HG03060 (cell line): ENCODE data around the gene CCDC61.

ENCODE experiments used
- ATAC-seq: cut with Tn5 transposase; IDR thresholded peaks from one replicate; pipeline ENCODE4 v1.9.1; 2021; ENCODE audit warnings: low read depth, moderate number of reproducible peaks; ENCODE audit not compliant: unreplicated experiment

The CCDC61 gene

DNA sequence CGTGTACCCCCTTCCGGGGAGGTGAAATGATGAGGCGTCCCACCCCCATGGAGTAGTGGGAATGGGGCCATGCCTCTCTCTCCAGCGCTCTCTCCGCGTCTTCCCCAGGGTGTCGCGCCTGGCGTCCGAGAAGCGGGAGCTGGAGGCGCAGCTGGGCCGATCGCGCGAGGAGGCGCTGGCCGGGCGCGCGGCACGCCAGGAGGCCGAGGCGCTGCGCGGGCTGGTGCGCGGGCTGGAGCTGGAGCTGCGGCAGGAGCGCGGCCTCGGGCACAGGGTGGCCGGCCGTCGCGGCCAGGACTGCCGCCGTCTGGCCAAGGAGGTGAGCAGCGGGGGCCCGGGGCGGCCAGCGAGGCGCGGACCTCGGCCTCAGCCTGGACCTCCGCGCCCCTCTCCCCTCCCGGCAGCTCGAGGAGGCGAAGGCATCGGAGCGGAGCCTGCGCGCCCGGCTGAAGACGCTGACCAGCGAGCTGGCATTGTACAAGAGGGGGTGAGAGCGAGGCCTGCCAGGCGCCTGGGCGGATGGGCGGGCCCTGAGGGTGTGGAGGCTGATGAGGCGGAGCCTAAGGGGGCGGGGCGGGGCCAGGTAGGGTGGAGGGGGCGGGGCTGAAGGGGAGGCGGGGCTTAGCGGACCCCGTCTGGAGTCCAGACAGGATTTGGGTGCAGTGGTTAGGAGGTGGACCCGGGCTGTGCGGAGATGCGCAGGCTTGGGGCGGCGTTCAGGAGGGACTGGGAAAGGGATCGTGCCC is 19.8 kb downstream of the CCDC61 start:
- no peak for ATAC-seq

DNA sequence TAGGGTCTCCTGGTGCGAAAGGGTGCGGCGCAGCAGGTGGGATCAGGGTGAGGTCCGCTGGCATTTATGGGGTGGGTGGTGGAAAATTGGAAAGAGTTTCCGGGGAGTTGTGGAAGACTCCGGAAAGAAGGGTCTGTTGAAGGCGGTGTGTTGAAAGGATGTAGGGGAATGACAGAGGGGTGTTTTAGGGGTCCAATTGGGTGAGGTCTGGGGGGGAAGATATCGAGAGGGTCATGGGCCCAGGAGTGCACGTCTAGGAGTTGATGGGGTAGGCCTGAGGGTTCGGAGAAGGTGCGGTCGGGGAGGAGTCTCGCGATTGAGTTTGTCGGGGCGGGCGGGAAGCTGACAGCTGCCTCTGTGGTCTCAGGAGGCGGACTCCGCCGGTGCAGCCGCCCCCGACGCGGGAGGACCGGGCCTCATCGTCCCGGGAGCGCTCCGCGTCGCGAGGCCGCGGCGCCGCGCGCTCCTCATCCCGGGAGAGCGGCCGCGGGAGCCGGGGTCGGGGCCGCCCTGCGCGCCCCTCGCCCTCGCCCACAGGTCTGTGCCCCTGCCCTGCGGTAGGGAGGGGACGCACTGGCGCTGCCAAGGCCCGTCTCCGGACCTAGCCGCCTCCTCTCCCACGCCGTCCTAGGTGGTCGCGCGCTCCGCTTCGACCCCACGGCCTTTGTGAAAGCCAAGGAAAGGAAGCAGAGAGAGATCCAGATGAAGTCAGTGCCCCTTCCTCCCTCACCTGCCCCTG is 20.6 kb downstream of the CCDC61 start:
- no peak for ATAC-seq

DNA sequence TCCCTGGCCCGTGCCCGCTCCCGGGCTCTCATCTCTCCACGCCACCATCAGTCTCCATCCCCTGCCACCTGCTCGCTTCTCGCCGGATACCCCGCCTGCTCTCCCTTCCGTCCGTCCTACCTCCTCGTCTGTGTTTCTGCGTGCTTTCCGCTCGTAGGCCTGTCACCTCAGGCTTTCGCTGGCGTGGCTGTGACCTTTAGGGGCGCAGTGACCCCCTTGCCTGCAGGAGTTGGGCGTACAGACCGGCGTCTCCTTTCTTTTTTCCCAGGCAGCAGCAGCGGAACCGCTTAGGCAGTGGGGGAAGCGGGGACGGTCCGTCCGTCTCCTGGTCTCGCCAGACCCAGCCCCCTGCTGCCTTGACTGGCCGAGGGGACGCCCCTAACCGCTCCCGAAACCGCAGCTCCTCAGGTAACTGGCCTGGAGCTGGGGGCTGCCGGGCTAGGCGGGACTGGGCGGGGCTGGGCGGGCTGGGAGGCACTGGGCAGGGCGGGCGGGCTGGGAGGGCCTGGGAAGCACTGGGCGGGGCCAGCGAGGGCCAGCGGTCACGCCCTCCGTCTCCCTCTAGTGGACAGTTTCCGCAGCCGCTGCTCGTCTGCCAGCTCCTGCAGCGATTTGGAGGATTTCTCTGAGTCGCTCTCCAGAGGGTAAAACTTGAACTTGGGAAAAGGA is 21.3 kb downstream of the CCDC61 start:
- no peak for ATAC-seq

DNA sequence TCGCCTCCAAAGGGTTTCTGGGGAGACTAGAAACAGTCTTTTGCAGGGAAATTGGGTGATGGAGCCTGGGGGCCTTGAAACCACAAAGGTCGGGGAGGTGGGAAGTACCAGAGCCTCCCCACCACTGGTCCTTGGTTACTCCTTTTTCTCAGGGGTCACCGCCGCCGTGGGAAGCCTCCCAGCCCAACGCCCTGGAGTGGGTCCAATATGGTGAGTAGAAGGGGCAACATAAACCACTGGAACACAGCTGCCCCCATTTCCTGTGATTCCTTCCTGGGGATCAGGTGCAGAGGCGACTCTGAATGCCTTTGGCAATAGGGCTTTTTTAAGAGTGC is 21.8 kb downstream of the CCDC61 start:
- ATAC-seq: no peak

DNA sequence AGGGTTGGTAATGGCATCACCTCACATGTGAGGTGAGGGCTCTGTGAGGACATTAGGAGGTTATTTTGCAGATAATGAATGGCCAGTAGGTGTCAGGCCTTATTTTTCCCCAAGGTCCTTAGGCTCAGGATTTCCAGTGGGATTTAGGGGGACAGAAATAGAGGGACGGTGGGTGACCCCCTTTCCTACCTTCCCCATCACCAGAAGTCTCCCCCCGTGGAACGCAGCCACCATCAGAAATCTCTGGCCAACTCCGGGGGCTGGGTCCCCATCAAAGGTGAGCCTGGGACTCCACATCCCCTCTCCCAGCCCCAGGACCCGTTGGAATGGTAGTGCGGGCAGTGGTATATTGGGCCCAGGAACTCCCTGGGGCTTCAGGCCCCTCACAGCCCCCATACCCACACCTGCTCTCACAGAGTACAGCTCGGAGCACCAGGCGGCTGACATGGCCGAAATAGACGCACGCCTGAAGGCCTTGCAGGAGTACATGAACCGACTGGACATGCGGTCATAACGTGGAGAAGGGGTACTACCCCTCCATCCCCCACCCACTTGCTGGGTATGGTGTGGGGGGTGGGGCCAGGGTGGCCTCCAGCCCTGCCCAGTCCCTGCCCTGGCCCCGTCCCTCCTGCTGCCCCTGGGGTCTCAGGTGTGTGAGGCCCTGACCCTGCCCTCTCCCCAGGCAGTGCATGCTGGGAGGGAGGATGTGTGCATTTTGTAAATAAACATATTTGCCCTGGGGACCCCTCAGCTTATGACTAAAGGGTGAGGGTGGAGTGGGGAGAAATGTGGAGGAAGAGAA is 22.8 kb downstream of the CCDC61 start:
- ATAC-seq: no peak

DNA sequence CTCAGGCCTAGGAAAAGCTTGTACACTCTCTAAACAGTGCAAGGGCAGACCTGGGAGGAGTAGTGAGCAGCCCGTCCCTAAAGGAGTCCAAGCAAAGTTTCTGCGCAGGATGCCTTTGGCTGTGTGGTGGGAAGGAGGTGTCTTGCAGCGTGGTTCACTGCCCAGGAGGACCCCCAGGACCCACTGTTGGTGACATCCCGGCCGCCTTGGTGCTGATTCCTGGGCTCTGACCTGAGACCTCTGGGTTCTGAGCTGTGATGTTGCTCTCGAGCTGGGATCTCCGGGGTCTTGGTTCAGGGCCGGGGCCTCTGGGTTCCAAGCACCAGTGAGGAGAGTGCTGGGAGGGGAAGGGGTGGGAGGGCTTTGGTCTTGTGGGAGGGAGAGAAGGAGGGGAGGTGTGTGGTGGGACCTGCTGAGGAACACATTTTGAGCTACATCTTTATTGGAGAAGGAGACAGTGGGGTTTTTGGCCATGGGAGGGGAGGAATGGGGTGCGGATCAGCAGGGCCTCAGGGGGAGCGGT is 23.5 kb downstream of the CCDC61 start:
- ATAC-seq: no peak

DNA sequence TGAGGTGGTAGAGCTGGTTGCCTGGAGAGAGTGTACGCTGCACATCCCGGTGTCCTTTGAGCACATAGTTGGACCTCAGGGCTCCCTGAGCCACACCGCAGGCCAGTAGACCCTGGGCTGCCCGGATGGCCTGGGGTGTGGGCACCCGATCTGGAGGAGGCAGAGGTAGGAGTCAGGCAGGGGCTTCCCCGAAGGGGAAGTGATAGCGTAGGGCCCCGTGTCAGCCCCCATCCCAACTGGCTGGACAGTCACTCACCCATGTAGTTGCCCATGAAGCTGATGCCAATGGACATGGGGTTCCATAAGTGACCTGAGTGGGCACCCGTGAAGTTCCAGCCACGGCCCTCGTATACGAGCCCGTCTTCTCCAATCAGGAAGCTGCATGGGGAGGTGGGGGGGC is 24.0 kb downstream of the CCDC61 start:
- no peak for ATAC-seq

DNA sequence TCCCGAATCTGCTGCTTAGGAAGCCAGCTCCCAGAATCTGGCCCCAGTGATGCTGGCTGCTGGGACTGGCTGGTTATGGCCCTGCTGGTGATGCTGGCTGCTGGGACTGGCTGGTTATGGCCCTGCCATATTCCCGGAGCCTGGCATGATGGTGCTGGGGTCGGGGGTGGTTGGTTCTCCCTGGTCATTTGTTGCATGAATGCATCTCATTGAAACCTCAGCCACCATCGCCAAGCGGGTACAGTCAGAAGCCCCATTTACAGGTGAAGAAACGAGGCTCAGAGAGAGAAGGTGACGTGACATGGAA is 25.5 kb downstream of the CCDC61 start:
- no peak for ATAC-seq

DNA sequence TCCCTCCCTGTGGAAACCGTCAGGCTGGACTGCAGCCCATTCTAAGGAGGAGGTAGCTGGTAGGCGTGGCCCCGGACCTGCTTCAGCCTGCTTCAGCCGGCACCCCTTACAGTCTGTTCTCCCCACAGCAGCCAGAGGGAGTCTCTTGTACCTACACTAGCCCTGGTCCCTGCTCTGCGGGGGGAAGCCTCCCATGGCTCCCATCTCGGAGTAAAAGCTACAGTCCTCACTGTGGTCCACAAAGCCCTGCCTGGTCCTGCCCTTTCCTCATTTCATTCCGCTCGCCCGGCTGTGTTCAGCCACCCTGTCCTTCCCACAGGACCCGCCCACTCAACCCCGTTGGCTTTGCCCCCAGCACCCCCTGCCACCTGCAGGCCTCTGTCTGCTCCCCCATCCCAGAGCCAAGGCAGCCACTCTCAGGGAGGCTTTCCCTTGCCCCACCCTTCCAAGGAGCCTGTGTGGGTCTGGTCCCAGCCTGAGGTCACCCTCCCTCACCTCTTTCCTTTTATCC is 26.3 kb downstream of the CCDC61 start:
- ATAC-seq: no peak

DNA sequence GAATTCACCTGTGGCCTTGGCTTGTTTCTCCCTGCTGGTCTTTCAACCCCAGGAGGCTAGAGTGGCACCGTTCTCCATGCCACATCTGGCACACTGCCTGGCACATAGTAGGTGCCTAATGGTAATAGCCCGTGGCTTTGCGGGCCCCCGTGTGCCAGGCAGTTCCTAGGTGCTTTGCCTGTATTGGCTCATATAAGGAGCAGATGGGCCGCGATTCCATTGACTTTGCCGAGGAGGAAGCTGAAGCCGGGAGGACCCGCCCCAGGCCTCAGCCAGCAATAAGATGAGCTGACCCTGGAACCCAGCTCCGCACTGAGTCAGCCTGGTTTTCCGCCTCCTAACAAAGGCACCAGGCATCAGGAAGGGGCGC is 26.8 kb downstream of the CCDC61 start:
- no peak for ATAC-seq

DNA sequence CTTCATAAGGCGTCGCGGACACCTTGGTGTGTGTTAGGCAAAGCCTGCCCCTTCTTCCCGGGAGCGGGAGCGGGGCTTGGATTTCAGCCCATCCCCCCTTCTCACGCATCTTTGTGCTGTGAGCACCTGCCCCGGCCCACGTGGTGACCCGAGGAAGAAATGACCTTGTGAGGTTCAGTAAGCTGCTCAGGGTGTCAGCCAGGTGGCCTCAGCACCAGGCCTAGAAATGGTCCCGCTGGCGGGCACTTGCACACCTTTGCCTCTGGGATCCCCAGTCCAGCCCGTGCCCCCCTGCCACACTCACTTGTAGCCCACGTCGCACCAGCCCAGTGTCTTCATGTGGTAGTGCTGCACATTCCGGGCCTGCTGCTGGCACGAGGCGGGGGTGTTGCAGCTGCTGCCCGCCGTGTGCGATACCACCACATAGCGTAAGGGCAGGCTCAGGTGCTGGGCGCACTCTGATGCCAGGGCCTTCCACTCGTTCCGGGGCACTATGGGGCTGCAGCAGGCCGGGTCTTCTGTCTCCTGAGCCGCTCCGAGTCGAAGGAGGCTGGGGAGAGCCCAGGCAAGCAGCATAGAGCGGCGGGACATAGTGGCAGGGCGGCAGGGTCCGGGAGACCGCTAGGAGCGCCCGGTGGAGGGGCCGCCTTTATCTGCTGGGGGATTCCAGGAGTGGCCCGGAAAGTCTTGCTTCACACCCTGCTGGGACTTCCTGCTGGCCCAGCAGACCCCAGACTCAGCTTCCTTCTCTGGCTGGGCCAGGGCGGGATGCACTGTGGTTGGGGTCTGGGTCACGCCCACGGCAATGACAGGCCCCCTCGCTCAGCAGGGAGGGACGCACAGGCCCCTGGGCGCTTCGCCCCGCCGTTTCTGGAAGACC is 27.4 kb downstream of the CCDC61 start, which contains the start of gene PGLYRP1:
Gene PGLYRP1, minus strand, starts transcription at position 623 of the 880 bp plus-strand sequence. Its CDS starts 32 bp downstream, at position 591.
- no peak for ATAC-seq

DNA sequence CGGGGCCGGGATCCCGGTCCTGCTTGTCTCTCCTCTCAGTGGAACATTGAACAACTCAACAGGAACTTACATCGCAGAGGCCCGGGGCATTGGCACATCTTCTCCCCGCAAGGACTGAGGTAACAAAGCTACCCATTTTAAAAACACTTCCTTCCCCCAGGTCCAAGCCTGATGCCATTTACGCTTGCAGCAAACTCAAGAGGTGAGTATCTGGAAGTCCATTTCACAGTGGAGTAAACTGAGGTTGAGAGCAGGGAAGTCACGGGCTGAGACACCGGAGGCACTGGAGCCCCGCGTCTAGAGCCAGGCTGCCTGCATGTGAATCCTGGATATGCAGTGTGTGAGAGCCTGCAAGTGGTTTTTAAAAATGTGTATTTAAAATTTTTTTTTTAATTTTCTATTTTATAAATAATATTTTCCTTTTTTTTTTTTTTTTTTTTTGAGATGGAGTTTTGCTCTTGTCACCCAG is 28.1 kb downstream of the CCDC61 start:
- ATAC-seq: no peak

DNA sequence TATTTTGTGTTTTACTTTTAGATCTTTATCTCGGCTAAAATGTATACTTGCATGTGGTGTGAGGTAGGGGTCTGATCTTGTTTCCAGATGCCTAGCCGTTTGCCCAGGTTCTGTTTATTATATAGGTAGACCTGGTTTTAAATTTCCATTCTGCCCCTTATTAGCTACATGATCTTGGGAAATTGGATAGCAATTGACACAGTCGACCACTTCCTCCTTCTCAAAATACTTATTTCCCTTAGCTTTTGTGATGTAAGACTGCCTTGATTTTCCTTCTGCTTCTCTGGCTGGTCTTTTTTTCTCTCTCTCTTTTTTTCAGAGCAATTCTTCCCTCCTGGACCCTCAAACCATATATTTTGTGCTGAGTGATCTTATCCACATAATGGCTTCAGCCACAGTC is 30.6 kb downstream of the CCDC61 start:
- ATAC-seq: no peak

DNA sequence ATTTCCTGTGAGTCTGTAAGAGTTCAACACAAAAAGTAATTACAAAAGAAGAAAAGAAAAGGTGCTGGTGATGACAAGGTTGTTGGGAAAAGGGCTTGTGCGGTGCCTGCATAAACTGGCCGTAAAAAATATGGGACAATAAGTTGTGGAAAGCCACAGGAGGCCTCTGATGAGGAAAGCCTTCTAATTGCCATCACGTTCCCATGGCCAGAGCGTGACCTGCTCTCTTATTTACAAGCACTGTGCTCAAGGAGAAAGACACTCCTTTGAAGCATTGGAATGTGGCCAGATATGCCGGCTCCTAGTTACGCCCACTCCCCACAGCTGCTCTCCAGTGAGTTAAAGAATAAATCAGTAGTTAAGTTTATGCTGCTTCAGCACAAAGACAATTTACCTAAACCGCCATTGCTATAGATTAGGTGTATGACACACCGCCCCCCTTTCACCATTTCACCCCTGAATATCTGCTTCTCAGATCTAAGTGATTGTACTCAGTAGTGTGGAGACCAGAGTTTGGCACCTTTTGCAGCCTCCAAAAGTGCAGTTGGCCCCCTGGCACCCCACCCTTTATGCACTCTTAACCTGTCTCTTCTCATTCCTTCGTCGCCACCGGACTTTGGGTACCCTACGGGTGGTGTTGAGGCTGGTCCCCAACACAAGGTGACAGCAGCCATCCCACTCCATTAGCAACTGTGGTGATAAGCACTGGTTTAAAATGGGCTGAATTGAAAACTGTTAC is 35.7 kb downstream of the CCDC61 start:
- no peak for ATAC-seq

DNA sequence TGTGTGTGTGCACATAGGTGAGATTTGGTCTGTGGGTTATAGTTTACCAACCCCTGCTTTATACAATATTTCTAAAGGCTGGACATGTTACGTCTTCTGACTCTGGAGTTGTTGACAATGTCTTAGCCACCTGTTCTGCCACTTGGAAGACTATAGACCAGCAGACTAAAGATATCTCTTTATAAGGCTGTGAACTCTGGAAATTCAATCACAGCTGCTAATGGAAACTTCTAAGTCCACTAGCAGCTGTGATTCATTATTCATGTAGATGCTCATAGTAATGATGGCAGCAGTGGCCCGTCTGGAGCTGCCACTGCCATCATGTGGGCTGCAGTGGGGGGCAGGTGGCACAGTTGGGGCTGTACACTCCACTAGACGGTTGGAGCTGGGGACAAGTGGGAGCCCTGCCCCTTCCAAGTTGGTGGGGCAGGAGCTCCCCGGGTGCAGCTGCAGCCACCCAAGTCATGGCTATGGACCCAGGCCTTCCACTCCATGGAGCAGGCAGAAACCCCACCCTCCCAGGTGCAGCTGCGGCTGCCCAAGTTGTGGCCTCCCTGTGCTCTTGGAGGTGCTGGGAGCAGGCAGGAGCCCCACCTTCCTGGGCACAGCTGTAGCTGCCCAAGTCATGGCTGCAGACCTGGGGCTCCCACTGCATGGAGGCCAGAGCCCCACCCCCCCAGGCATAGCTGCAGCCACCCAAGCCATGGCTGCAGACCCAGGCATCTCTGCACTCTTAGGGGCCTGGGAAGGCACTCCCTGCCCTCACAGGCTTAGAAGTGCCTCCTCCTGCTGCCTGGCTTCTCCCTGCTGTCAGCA is 36.7 kb downstream of the CCDC61 start:
- ATAC-seq: no peak

DNA sequence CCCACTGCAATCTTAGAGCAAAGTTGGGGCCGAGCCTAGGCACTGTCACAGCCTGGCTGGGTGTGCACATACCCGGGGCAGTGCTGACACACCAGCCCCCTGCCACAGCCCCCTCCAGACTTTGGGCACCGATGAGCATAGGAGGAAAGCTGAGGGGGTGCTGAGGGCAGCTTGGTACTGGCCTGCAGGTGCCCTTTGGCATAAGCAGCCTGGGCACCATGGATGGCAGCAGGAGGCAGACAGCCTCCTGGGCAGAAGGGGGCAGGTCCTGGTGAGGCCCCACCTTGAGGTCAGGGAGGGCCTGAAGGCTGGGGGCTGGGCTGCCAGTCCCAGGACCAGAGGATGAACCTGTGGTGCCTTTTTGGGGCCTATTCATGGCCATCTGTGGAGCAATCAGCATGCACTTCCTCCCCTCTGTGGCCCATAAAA is 37.3 kb downstream of the CCDC61 start:
- no peak for ATAC-seq

DNA sequence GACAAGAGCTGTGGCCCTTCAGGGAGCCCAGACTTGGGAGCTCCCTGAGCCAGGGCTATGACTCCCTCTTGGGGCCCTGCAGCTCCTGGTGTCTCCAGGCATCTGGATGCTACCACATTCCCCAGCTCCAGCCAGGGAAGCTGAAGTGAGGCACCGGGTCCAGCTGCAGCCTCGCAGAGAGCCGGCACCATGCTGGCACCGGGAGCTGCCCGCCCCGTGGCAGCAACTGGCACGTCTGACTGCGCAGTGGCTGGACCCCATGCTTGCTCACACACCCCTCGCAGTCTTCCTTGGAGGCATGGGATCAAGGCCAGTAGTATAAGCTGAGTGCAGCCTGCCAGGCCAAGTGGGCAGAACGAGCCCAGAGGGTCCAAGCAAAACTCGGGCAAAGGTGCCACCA is 38.1 kb downstream of the CCDC61 start:
- ATAC-seq: no peak

DNA sequence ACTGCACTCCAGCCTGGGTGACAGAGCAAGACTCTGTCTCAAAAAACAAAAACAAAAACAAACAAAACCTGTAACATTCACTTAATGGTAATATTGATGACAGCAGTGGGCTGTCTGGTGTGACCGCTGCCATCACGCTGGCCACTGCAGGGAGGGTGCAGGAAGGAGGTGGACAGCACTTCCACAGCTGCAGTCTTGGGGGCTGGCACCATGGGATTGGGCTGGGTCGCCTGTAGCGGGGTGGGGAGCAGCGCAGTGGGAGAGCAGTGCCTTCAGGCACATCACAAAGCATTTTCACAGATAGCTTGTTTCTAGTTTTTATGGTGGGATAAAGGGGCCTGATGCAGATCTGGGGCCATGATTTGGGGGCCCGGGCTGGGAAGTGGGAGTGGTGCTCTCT is 40.3 kb downstream of the CCDC61 start:
- no peak for ATAC-seq
